ENCODE measurements around the gene ZMYND11.
"Not testable (repeated sequence)": the region's sequence is repeated elsewhere in the genome, so short reads cannot be mapped to it uniquely, and the experiment has no call there.

Gene ZMYND11

GRCh38 chr10:132946-133898, 2.0 kb upstream of the ZMYND11 start:
- DNase-seq (ENCODE audit: low read depth) = no peak

GRCh38 chr10:134247-135131, 766 bp upstream of the ZMYND11 start:
- no peak for DNase-seq (ENCODE audit: low read depth)

- DNase-seq (ENCODE audit: low read depth) = peak; percentile 35
Measured at GRCh38 chr10:135601-136464, 578 bp downstream of the ZMYND11 start.

GRCh38 chr10:136465-136762, 1.2 kb downstream of the ZMYND11 start:
- DNase-seq (ENCODE audit: low read depth) = no peak

- peak; percentile 35 for DNase-seq (ENCODE audit: low read depth)
Measured at GRCh38 chr10:137031-137430, 1.8 kb downstream of the ZMYND11 start.

- DNase-seq (ENCODE audit: low read depth) = no peak
Measured at GRCh38 chr10:137606-138005, 2.4 kb downstream of the ZMYND11 start.

GRCh38 chr10:142371-142770, 7.1 kb downstream of the ZMYND11 start:
- DNase-seq (ENCODE audit: low read depth) = no peak

GRCh38 chr10:152915-153314, 17.7 kb downstream of the ZMYND11 start:
- DNase-seq (ENCODE audit: low read depth) = no peak

GRCh38 chr10:154348-154747, 19.1 kb downstream of the ZMYND11 start:
- no peak for DNase-seq (ENCODE audit: low read depth)

- no peak for DNase-seq (ENCODE audit: low read depth)
Measured at GRCh38 chr10:167383-167782, 32.1 kb downstream of the ZMYND11 start.

- DNase-seq (ENCODE audit: low read depth) = no peak
Measured at GRCh38 chr10:173741-174140, 38.5 kb downstream of the ZMYND11 start.

GRCh38 chr10:176677-177076, 41.4 kb downstream of the ZMYND11 start:
- no peak for DNase-seq (ENCODE audit: low read depth)

GRCh38 chr10:178208-178607, 43.0 kb downstream of the ZMYND11 start:
- no peak for DNase-seq (ENCODE audit: low read depth)

- DNase-seq (ENCODE audit: low read depth) = no peak
Measured at GRCh38 chr10:178723-179122, 43.5 kb downstream of the ZMYND11 start.

- no peak for DNase-seq (ENCODE audit: low read depth)
Measured at GRCh38 chr10:182441-183201, 47.4 kb downstream of the ZMYND11 start.

- DNase-seq (ENCODE audit: low read depth) = no peak
Measured at GRCh38 chr10:184174-184573, 48.9 kb downstream of the ZMYND11 start.

- no peak for DNase-seq (ENCODE audit: low read depth)
Measured at GRCh38 chr10:184911-185310, 49.7 kb downstream of the ZMYND11 start.

- not testable (repeated sequence) for DNase-seq (ENCODE audit: low read depth)
Measured at GRCh38 chr10:185571-185970, 50.3 kb downstream of the ZMYND11 start.

GRCh38 chr10:186911-187310, 51.7 kb downstream of the ZMYND11 start:
- no peak for DNase-seq (ENCODE audit: low read depth)

GRCh38 chr10:188546-188945, 53.3 kb downstream of the ZMYND11 start:
- DNase-seq (ENCODE audit: low read depth) = no peak

- no peak for DNase-seq (ENCODE audit: low read depth)
Measured at GRCh38 chr10:190216-190615, 55.0 kb downstream of the ZMYND11 start.
